Ectodermal cell (in vitro differentiated cells): ENCODE results near the gene CXCL17.

ENCODE experiments used
- H3K27ac ChIP-seq: 2 replicates; pipeline ENCODE4 v1.7.0; 2013; ENCODE audit warnings: mild to moderate bottlenecking, low read depth, low read length; ENCODE audit not compliant: insufficient read depth, poor library complexity, severe bottlenecking
- H3K27me3 ChIP-seq: 2 replicates; pipeline ENCODE4 v1.7.0; 2013; ENCODE audit warnings: mild to moderate bottlenecking, low read length; ENCODE audit not compliant: insufficient read depth, control insufficient read depth, poor library complexity, severe bottlenecking
- H3K36me3 ChIP-seq: one replicate; pipeline ENCODE4 v1.7.0; 2013; ENCODE audit warnings: low read length; ENCODE audit not compliant: control insufficient read depth, insufficient read depth
- H3K4me1 ChIP-seq: one replicate; pipeline ENCODE4 v1.7.0; 2013; ENCODE audit warnings: low read length; ENCODE audit not compliant: control insufficient read depth, insufficient read depth
- H3K4me3 ChIP-seq: 2 replicates; pipeline ENCODE4 v1.7.0; 2013; ENCODE audit warnings: low read depth, low read length, control low read depth; ENCODE audit not compliant: insufficient read depth
- H3K9me3 ChIP-seq: 2 replicates; pipeline ENCODE4 v1.7.0; 2013; ENCODE audit warnings: mild to moderate bottlenecking, low read length, moderate library complexity; ENCODE audit not compliant: control insufficient read depth
- WGBS, 2 experiments: methylation state at CpG; one replicate each; pipeline ENCODE4 v1.1.7; 2013; ENCODE audit warnings: missing lambda C conversion rate in 2 of 2; 5-methylcytosine and 5-hydroxymethylcytosine counted together

CXCL17 gene

GRCh38 chr19:42426643-42427042 lies 16.1 kb downstream of the CXCL17 start:
- Histone ChIP-seq H3K27ac (no peak overlapping the region), H3K27me3 (peaks cover 39% of the 10 kb centered on the region), H3K9me3 (no peaks in the 10 kb centered on the region), H3K36me3 (no peaks in the 10 kb centered on the region), H3K4me1 (peaks cover 7% of the 10 kb centered on the region), H3K4me3 (no peak overlapping the region)
- WGBS, 2 experiments = 85 to 88% methylated on average over 3 of the region's 3 CpGs

- peaks cover 43% of the 10 kb centered on the region for H3K27me3 ChIP-seq
- 36 to 40% methylated on average over 13 of the region's 13 CpGs for WGBS, 2 experiments
- no peak overlapping the region for H3K27ac ChIP-seq
- H3K9me3 ChIP-seq = no peaks in the 10 kb centered on the region
- no peak overlapping the region for H3K4me3 ChIP-seq
- H3K4me1 ChIP-seq = peaks cover 7% of the 10 kb centered on the region
- no peaks in the 10 kb centered on the region for H3K36me3 ChIP-seq
Observed at GRCh38 chr19:42424712-42425131, 18.0 kb downstream of the CXCL17 start.

- Histone ChIP-seq H3K27ac (no peak overlapping the region), H3K4me3 (no peak overlapping the region), H3K27me3 (peaks cover 43% of the 10 kb centered on the region), H3K36me3 (no peaks in the 10 kb centered on the region), H3K4me1 (peaks cover 7% of the 10 kb centered on the region), H3K9me3 (no peaks in the 10 kb centered on the region)
- WGBS, 2 experiments = 82 to 86% methylated on average over 15 of the region's 15 CpGs
Observed at GRCh38 chr19:42424345-42424707, 18.4 kb downstream of the CXCL17 start.

GRCh38 chr19:42423462-42424344 lies 19.0 kb downstream of the CXCL17 start:
- H3K4me3 ChIP-seq = peak overlapping the region; percentile 60
- WGBS, 2 experiments = 34 to 37% methylated on average over 64 to 65 of the region's 65 CpGs
- H3K4me1 ChIP-seq = peaks cover 7% of the 10 kb centered on the region
- H3K27ac ChIP-seq = no peak overlapping the region
- H3K36me3 ChIP-seq = no peaks in the 10 kb centered on the region
- no peaks in the 10 kb centered on the region for H3K9me3 ChIP-seq
- H3K27me3 ChIP-seq = peaks cover 43% of the 10 kb centered on the region

GRCh38 chr19:42422901-42423461 lies 19.8 kb downstream of the CXCL17 start:
- peaks cover 43% of the 10 kb centered on the region for H3K27me3 ChIP-seq
- peak overlapping the region; percentile 60 for H3K4me3 ChIP-seq
- H3K9me3 ChIP-seq = no peaks in the 10 kb centered on the region
- peaks cover 7% of the 10 kb centered on the region for H3K4me1 ChIP-seq
- H3K27ac ChIP-seq = no peak overlapping the region
- no peaks in the 10 kb centered on the region for H3K36me3 ChIP-seq
- WGBS, 2 experiments = 5 to 6% methylated on average over 38 of the region's 38 CpGs

GRCh38 chr19:42422092-42422900 lies 20.4 kb downstream of the CXCL17 start:
- Histone ChIP-seq H3K27ac (no peak overlapping the region), H3K36me3 (no peaks in the 10 kb centered on the region), H3K9me3 (no peaks in the 10 kb centered on the region), H3K4me1 (peaks cover 7% of the 10 kb centered on the region), H3K27me3 (peaks cover 43% of the 10 kb centered on the region), H3K4me3 (peak overlapping the region; percentile 60)
- 79 to 83% methylated on average over 17 of the region's 17 CpGs for WGBS, 2 experiments

- H3K27ac ChIP-seq = no peak overlapping the region
Observed at GRCh38 chr19:42421591-42422031, 21.1 kb downstream of the CXCL17 start.

GRCh38 chr19:42421101-42421500 lies 21.6 kb downstream of the CXCL17 start:
- Histone ChIP-seq H3K27me3 (peaks cover 43% of the 10 kb centered on the region), H3K4me3 (no peak overlapping the region), H3K4me1 (peaks cover 7% of the 10 kb centered on the region), H3K9me3 (no peaks in the 10 kb centered on the region), H3K27ac (no peak overlapping the region), H3K36me3 (no peaks in the 10 kb centered on the region)
- 89 to 93% methylated on average over 4 of the region's 4 CpGs for WGBS, 2 experiments

More at GRCh38 chr19:42421591-42422031, 21.1 kb downstream of the CXCL17 start:
- H3K9me3 ChIP-seq = no peaks in the 10 kb centered on the region
- no peak overlapping the region for H3K4me3 ChIP-seq
- no peaks in the 10 kb centered on the region for H3K36me3 ChIP-seq
- 93 to 94% methylated on average over 9 of the region's 9 CpGs for WGBS, 2 experiments
- H3K27me3 ChIP-seq = peaks cover 43% of the 10 kb centered on the region
- H3K4me1 ChIP-seq = peaks cover 7% of the 10 kb centered on the region

- Histone ChIP-seq H3K9me3 (no peaks in the 10 kb centered on the region), H3K27ac (no peak overlapping the region), H3K27me3 (peaks cover 39% of the 10 kb centered on the region), H3K36me3 (no peaks in the 10 kb centered on the region), H3K4me1 (peaks cover 7% of the 10 kb centered on the region), H3K4me3 (no peak overlapping the region)
- 64 to 68% methylated on average over 9 to 10 of the region's 10 CpGs for WGBS, 2 experiments
Observed at GRCh38 chr19:42420055-42420544, 22.6 kb downstream of the CXCL17 start.

- Histone ChIP-seq H3K27ac (no peak overlapping the region), H3K27me3 (peaks cover 33% of the 10 kb centered on the region), H3K36me3 (no peaks in the 10 kb centered on the region), H3K4me3 (no peak overlapping the region), H3K4me1 (peaks cover 7% of the 10 kb centered on the region), H3K9me3 (no peaks in the 10 kb centered on the region)
- 79 to 83% methylated on average over 6 of the region's 6 CpGs for WGBS, 2 experiments
Observed at GRCh38 chr19:42419309-42419708, 23.4 kb downstream of the CXCL17 start.
